VCaP (cell line): Measurements from ENCODE around the gene CACNA2D3.

ENCODE experiments used
- H3K27ac ChIP-seq: fragments of 450-650 bp; 2 replicates; pipeline ENCODE4 v1.5.1; 2017
- CTCF ChIP-seq: fragments of 450-650 bp; conservative IDR thresholded peaks from 2 replicates; pipeline ENCODE4 v1.5.1; 2017; ENCODE audit warnings: mild to moderate bottlenecking, moderate library complexity

CACNA2D3 gene

GRCh38 chr3:55006244-55006676 lies 883.9 kb downstream of the CACNA2D3 start:
- no peak for TF ChIP-seq CTCF

GRCh38 chr3:55007971-55008370 lies 885.6 kb downstream of the CACNA2D3 start:
- no peak for TF ChIP-seq CTCF

More at GRCh38 chr3:55006244-55006676, 883.9 kb downstream of the CACNA2D3 start:
- no peak overlapping the region for H3K27ac ChIP-seq

GRCh38 chr3:55009372-55009771 lies 887.0 kb downstream of the CACNA2D3 start:
- H3K27ac ChIP-seq: no peak overlapping the region

More at GRCh38 chr3:55007971-55008370, 885.6 kb downstream of the CACNA2D3 start:
- no peak overlapping the region for H3K27ac ChIP-seq

GRCh38 chr3:55012091-55012490 lies 889.7 kb downstream of the CACNA2D3 start:
- TF ChIP-seq CTCF: no peak

More at GRCh38 chr3:55009372-55009771, 887.0 kb downstream of the CACNA2D3 start:
- TF ChIP-seq CTCF: no peak

GRCh38 chr3:55013145-55013925 lies 891.0 kb downstream of the CACNA2D3 start:
- no peak overlapping the region for H3K27ac ChIP-seq
- TF ChIP-seq CTCF: peak; percentile 78

More at GRCh38 chr3:55012091-55012490, 889.7 kb downstream of the CACNA2D3 start:
- H3K27ac ChIP-seq: no peak overlapping the region

- TF ChIP-seq CTCF: no peak
Measured at GRCh38 chr3:55014081-55014480, 891.7 kb downstream of the CACNA2D3 start.

GRCh38 chr3:55014906-55015305 lies 892.6 kb downstream of the CACNA2D3 start:
- no peak for TF ChIP-seq CTCF
- H3K27ac ChIP-seq: no peak overlapping the region

More at GRCh38 chr3:55014081-55014480, 891.7 kb downstream of the CACNA2D3 start:
- H3K27ac ChIP-seq: no peak overlapping the region
